Ramos (cell line): ENCODE data around the gene CISTR.
"Not testable (repeated sequence)": the region's sequence is repeated elsewhere in the genome, so short reads cannot be mapped to it uniquely, and the experiment has no call there.

Source experiments
- in situ Hi-C: fragments of 300-500 bp; cut with MboI; formaldehyde crosslinking; loops from one replicate; pipeline ENCODE4 v1.14.3; 2022; ENCODE audit warnings: low sequenced_read_pairs; ENCODE audit not compliant: unreplicated experiment

The CISTR gene

DNA sequence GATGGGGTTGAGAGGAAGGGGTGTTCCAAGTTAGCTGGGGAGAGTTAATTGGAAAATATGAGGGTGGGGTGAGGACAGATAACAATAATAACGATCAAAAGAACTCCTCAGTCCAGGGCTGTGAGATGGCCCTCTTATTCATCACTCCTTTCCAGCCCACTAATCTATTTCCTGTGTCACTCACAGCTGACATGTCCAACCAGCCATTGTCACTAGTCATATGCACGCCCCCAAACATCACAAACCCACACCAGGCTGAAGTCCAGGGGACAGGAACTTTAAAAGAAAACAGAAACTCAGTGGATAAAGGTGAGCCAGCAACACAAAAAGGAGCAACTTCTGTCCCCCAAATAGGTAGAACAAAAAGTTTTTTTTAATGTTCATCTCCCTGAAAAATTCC lies 25.4 kb downstream of the CISTR start:
- in situ Hi-C loops = no loop called here

DNA sequence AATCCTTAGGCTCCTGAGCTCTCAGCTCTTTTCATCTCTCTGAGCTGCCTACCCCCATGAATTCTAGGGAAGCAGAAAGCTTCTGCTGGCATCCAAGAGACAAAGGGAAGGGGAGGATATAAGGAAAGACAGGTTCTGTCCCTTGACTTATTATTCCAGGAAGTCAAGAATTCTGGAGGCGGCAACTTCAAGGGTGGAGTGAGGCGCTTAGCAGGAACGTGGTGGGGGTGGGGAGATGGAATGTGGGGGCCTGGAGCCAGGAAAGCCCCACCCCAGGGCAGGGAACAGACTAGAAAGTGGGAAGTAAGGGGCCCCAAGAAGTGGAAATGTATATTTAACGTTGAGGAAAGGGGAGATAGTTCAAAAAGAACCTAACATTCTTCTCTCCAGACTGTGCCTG lies 26.0 kb downstream of the CISTR start:
- in situ Hi-C loops = no loop called here

DNA sequence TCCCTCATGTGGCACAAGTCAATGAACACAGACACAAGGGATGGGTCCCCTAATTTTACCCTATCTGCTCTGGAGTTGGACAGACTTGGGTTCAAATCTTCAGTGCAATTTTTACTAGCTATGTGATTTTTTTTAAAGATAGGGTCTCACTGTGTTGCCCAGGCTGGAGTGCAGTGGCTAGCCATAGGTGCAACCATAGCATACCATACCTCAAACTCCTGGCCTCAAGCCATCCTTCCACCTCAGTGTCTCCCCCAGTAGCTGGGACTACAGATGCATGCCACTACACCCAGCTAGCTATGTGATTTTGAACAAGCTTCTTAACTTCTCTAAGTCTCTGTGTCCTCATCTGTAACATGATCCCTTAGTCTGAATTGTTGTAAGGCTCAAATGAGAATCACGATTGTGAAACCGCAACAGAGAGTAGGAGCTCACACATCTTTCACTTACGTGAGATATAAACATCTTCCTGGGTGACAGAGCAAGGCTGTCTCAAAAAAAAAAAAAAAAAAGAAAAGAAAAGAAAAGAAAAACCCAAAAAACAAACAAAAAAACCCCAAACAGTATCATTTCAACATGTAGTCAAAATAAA lies 29.2 kb downstream of the CISTR start:
- in situ Hi-C loops = no loop called here

DNA sequence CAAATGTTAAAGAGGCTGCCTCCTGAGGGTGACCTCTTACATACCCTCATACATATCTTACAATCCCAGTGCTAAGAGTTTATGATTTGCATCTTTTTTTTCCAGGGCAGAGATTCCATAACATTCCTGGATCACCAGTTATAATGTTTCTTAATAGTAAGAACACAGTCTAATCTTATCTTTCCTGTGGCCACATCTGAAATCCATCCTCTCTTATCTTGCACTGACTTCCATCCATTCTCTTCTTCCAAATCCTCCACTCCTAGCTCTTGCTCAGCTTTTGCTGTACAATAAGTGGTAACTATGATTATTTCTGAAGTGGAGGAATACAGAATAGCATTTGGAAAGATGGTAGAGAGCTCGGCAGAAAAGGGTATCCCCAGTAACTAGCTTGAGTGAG lies 30.8 kb downstream of the CISTR start:
- in situ Hi-C loops = no loop called here

DNA sequence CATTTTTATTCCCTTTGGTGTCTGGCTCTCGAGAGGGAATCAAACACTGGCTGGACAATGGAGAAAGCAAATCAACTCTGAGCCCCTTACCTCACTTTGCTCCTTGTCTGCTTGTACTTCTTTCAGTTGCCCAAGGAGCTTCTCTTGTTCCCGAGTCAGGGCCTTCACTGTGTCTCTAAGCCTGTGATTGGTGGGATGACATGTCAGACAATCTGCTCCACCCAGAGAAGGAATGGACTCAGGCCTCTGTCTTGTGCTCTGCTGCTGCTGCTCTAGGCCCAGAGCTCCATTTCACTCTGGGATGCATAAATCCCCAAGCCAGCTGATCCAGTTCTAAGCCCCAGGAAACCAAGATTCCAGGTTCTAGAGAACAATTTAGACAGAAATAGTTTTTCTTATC lies 32.1 kb downstream of the CISTR start:
- in situ Hi-C loops = no loop called here

DNA sequence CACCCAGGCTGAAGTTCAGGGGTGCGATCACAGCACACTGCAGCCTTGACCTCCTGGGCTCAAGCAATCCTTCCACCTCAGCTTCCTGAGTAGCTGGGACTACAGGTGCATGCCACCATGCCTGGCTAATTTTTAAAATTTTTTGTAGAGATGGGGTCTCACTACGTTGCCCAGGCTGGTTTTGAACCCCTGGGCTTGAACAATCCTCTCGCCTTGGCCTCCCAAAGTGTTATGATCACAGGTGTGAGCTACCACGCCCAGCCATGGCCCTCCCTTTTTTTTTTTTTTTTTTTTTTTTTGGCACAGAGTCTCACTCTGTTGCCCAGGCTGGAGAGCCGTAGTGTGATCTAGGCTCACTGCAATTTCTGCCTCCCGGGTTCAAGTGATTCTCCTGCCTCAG lies 33.2 kb downstream of the CISTR start:
- in situ Hi-C loops = not testable (repeated sequence)

DNA sequence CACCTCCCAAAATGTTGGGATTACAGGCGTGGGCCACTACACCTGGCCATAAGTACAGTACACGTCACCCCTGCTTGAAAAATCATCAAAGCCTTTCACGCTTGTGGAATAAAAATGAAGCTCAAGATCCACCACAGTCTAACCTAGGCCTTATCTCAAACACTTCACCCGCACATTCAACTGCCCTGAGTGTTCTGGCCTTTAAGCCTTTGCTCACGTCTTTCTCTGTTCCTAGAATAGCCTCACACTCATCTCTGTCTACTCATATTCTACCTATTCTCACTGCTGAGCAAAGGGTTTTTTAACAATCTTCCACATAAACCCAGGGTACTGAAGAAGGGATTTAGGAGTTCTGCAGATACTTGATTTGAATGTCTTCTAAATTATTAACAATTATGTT lies 34.5 kb downstream of the CISTR start:
- in situ Hi-C loops = no loop called here

DNA sequence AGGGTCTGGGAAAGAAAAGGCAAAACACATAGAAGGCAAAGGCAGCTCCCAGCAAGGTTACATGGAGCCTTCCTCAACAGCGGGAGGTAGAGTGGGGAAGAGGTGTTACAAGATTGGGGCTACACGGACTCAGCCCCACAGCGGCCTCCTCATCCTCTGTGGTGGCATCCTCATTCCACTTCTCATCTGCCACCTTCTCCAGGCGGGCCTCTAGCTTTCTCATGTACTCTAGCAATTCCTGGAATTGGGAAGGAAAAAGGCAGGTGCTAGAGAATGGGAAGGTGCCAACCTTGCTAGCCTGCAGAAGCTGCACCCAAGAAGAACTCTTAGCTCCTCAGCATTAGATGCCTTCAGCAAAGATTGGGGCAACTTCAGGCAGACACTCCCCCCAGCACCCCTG lies 37.8 kb downstream of the CISTR start:
- in situ Hi-C loops = no loop called here

DNA sequence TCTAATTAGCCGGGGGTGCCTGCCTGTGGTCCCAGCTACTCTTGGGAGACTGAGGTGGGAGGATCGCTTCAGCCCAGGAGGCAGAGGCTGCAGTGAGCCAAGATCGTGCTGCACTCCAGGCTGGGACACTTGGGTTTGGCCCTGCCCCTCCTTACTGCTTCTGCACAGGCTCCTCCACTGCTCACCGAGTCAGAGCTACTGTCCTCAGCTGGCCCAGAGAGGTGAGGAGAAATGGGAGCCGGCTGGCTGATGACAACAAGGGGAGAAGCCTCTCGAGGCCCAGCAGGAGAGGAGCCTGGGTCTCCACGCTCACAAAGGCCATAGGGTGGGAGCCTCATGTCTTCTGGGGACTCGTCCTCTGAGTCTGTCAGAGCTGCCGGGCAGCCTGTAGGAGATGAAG lies 38.3 kb downstream of the CISTR start:
- in situ Hi-C loops = no loop called here

DNA sequence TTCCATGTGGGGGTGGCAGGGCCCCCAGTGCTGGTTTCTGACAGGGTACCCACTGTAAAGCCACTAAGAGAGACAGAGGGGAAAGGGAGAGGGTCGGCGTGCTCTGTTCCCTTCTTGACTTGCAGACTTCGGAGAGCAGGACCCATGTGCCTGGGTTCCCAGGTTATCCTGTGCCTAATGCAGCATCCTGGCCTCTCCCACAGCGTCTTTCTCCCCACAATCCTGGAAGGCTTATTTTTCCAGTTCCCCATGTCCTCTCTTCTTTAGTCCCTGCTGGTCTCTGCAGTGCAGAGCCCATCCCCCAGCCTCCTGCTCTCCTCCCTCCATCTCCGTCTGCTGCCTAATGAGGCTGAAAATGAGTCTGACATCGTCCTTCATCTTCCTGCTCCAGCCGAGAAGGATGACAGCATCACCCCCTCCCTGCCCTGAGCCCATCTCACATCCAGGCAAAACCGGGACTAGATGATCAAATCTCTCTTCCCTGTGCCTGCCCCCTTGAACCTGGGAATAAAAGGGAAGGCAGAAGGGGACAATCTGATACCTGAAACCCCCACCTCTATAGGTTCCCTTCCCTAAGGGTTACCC lies 39.6 kb downstream of the CISTR start:
- in situ Hi-C loops = no loop called here

DNA sequence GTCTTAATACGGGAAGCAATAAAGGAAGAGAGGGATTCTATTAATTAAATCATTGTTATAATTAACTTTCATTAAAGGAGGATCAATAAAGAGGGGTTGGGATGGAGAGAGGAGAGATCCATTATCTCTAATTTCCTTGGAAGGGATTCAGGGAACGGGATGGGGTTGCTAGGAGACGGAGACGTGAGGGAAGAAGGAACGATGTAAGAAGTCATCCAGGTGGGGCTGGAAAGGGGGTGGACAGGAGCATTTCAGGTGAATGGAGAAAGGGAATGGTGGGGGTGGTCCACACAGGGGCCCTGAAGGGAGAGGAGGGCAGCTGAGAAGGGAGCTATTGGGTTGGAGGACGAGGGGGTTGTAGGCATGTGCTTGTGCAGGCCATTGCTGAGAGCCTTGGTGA lies 41.7 kb downstream of the CISTR start:
- in situ Hi-C loops = no loop called here

DNA sequence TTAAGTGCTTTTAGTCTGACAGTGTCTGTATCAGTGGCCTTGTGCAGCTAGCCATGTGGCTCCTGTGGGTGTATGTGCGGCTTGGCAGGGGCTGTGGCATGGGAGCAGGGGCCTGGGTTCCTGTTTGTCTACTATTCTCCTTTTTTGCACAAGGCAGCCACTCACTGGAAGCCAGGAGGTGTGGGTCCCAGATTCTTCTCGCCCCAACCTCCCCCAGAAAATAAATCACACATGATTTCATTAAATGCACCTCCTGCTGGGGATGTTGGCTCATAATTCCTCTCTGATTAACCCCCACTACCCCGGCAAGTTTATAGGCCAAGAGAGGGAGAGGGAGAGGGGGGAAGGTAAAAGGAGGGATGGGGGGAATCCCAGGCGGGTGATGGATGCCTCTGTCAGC lies 42.1 kb downstream of the CISTR start:
- in situ Hi-C loops = loop anchor here (10.0 kb wide), 2 partner anchors 275 to 485 kb away; partner anchors contain the start of gene HOXC10

DNA sequence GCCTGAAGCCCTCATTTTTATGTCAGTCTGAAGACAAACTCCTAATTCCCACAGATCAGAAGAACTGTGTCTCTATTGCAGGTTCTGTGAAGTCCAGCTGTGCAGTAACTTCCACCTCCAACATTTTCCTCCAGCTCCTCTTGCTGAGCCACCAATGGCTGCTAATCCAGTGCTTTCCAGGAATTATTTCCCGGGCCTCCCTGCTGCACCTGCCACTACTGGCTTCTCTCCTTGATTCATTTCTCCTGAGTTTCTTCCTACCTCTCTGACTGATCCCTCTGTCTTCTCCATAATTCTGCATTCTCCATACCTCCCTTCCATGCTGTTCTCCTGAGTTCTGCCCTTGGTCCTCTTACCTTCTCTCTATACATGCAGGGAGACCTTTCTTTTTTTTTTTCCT lies 45.7 kb downstream of the CISTR start:
- in situ Hi-C loops = loop anchor here (10.0 kb wide), 2 partner anchors 279 to 489 kb away; partner anchors contain the start of gene HOXC10

DNA sequence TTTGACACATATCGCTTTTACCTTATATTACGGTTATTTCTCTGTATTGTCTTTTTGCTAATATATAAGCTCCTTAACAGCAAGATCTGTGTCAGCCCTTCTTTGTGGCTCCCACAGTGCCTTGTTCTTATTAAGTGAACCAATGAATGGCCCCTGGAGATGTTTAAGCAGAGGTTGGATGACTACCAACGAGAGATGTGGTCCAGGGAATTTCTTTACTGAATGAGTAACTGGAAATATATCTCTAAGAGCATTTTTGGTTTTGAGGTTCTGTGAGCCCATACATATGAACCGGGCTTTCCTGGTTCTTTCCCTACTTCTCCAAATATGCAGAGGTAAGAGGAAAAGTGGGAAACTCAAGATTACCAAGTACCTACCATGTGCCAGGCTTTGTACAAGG lies 48.0 kb downstream of the CISTR start:
- in situ Hi-C loops = loop anchor here (5.0 to 10.0 kb wide), 3 partner anchors 39 to 491 kb away; partner anchors contain the start of gene HOXC10

DNA sequence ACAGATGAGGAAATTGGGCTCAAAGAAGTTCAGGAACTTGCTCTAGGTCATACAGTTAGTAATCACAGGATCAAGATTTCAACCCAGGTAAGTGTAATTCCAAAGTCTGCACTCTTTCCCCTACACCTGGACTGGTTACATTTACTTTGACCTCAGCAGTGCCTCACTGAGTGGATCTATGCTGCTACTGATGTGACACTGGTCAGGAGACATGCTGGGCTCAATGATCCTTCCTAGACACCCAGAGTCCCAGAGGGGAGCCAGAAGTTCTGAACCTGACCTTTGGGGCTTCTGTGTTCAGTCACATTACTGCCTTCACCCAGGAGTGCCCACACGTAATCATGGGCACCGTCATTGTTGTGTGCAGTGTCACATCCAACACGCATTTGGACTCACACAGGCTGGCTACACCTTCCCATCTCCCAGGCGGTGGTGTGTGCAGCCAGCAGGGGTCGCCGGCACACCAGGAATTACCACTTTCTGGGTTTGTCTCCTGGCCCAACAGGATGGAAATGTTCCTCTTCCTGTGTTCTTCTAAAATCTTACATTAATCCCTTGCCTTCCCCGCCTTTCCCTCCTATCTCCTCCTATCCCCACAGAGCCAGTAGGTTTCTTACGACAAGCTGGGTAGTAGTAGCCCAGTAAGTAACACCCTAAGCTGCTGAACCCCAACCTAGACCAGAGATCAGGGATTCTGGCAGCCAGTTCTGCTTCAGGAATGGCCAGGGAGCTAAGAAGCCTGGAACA lies 50.1 kb downstream of the CISTR start:
- in situ Hi-C loops = loop anchor here (5.0 to 10.0 kb wide), 3 partner anchors 41 to 493 kb away; partner anchors contain the start of gene HOXC10

DNA sequence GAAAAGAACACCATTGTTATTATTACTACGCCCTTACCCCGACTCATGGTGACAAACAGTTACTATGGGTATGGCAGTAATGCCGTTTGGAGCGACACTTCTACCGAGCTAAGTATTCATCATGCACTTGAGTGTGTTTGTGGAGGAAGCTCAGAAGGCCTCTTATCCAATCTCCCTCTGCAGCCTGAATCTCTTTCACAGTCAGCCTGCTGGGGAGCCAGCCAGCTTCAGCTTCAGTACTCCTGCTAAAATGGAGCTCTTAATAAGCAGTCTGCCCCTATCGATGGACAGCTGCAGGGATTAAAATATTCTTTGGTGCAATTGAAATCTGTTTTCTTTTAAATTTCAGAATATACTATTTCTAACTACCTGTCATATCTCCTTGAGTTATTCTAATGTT lies 51.2 kb downstream of the CISTR start:
- in situ Hi-C loops = loop anchor here (5.0 to 10.0 kb wide), 3 partner anchors 42 to 494 kb away; partner anchors contain the start of gene HOXC10

DNA sequence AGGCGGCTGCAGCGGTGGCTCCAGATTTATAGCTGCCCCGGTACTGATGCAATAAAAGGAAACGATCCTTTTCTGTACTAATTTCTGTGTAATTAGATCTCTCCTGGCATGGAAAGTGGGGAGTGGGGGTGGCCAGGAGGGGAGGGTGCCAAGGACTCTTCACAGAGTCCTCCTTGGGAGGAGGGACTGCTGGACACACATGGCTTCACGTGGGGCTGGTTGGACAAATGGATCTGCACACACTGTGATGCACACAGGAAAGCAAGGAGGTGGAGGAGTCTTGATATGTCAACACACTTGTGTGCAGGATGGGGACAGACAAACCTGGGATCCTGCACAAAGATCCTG lies 52.1 kb downstream of the CISTR start:
- in situ Hi-C loops = loop anchor here (5.0 to 10.0 kb wide), 3 partner anchors 43 to 495 kb away; partner anchors contain the start of gene HOXC10

DNA sequence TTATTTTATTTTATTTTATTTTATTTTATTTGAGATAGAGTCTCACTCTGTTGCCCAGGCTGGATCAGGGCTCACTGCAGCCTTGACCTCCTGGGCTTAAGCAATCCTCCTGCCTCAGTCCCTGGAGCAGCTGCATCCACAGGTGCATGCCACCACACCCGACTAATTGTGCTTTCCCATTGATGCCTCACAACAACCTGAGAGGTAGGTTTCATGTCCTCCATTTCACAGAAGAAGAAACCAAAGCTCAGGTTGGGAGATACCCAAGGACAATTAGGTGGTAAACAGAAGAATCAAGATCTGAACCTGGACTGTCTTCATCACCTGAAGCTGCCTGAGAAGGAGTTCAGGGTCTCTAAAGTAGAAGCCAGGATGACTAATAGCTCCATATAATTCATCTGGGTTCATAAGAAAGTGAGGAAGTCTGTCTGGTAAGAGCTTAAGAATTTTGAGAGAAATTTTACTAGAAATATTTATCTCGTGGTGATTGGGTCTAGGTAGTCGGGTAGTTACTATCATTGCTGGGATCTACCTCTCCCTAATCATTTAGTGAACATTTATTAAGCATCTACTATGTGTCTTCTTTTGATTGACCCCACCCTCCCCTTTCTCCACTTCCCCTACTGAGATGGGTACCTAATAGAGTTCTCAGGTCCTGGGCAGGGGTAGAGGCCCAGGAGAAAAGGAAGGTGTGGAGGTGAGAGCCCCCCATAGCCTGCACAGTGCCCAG lies 52.7 kb downstream of the CISTR start:
- in situ Hi-C loops = no loop called here

DNA sequence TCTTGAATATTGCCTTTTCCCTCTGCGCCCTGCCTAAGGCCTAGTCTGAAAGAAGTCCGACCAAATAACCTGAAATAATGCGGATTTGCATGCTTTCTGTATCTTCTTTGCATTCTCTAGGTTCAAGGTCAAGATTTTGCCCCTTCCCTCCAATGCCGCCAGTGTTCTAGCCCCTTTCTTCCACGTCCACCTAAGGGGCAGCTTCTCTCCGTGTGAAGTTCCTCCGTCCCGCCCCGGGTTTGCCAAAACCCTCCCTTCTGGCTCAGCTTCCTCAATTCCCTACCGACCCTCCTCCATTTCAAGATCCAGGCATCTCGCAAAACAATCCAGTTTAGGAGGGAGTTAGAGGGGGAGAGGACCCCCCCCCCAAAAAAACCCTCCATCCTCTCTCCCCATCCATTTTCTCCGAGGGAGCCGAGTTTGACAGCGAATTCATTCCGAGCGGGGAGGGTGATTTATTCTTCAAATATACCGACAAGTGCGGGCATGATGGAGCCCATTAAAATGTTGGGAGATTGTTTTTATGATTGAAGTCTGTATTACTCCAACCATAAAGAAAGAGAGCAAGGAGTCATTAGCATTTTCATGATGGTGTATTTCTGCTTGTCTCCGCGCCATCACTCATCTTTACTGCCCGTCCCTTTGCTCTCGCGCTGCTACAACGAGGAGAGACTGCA lies 55.0 kb downstream of the CISTR start:
- in situ Hi-C loops = no loop called here
